Peyer's patch (tissue), 4 donors: ENCODE data around the gene STOX1. TPM values are rescaled to one million over a fixed set of nuclear protein-coding genes. Genes with fewer than 3 reads are reported as not detected.
"Not testable (repeated sequence)": the region's sequence is repeated elsewhere in the genome, so short reads cannot be mapped to it uniquely, and the experiment has no call there.

Experiments used
- DNase-seq, 3 donors: peaks; one replicate each; pipeline ENCODE4 v3.0.0-alpha.2; 2017 to 2019
- H3K27ac ChIP-seq, 4 donors: fragments of 200-600 bp; sonication (generic); one replicate each; pipeline ENCODE4 v1.5.1; 2016 to 2019
- H3K27me3 ChIP-seq, 2 donors: fragments of 200-600 bp; sonication (generic); one replicate each; pipeline ENCODE4 v1.5.1; 2019
- H3K36me3 ChIP-seq, 3 donors: fragments of 200-600 bp; sonication (generic); one replicate each; pipeline ENCODE4 v1.5.1; 2016 to 2019
- H3K4me1 ChIP-seq, 4 donors: fragments of 200-600 bp; sonication (generic); one replicate each; pipeline ENCODE4 v1.5.1; 2016 to 2019
- H3K4me3 ChIP-seq, 4 donors: fragments of 200-600 bp; sonication (generic); 1 replicate in 3 of 4; 2 replicates in 1 of 4; pipeline ENCODE4 v1.5.1; 2016 to 2019; ENCODE audit warnings: mild to moderate bottlenecking in 1 of 4
- H3K9me3 ChIP-seq, 4 donors: fragments of 200-600 bp; sonication (generic); one replicate each; pipeline ENCODE4 v1.5.1; 2016 to 2019; ENCODE audit warnings: mild to moderate bottlenecking in 1 of 4
- CTCF ChIP-seq, 6 experiments: fragments of 450-650 bp in 4 of 6; fragments of 200-600 bp in 2 of 6; sonication (generic) in 1 of 6; IDR thresholded peaks; one replicate each; pipeline ENCODE4 v1.5.1; 2017 to 2019; ENCODE audit warnings: antibody characterized with exemption in 6 of 6, mild to moderate bottlenecking in 3 of 6, moderate library complexity in 1 of 6
- POLR2A ChIP-seq, 2 donors: fragments of 450-650 bp; IDR thresholded peaks; one replicate each; pipeline ENCODE4 v1.5.1; 2017; ENCODE audit warnings: antibody characterized with exemption in 2 of 2, mild to moderate bottlenecking in 2 of 2, moderate library complexity in 2 of 2
- total RNA-seq, 4 donors: library from RNA; depleted of rRNA; stranded (reverse); fragments of >200 nt; gene quantifications; one replicate each; pipeline ENCODE4 v1.1.0, GENCODE V29; 2016

Gene STOX1
- total RNA-seq, 4 donors from 2014 or later, result 2.5 to 19.8 (median 3.9) TPM

DNA sequence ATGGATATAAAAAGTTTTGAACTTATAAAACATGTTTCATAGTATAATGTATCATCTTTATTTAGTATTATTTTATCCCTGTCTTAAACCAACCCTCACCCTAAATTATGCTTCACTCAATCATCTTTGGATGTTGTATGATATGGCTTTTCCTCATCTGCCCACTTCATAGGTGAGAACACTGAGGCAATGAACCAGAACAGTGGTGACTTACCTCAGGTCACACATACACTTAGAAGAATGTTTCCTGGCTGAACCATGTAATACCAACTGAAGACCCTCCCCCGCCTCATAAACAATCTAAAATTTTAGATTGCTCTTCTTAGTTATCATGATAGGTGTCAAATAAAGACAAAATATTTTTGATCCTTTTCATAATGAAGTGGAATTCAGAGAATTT is 22.6 kb upstream of the STOX1 start:
- Histone ChIP-seq H3K4me3 (no peak overlapping the region), H3K9me3 (no peaks in the 10 kb centered on the region), H3K27ac (no peak overlapping the region), H3K4me1 (no peaks in the 10 kb centered on the region), H3K36me3 (no peaks in the 10 kb centered on the region), H3K27me3 (no peaks in the 10 kb centered on the region)
- DNase-seq, result no peak
- TF ChIP-seq POLR2A (IDR thresholded peaks at IDR 0.05), result no peak

GRCh38 chr10:68810830-68811229 is 16.5 kb upstream of the STOX1 start:
- H3K4me3 ChIP-seq, H3K36me3 ChIP-seq, H3K4me1 ChIP-seq, H3K27ac ChIP-seq, DNase-seq, H3K27me3 ChIP-seq, H3K9me3 ChIP-seq: not testable (repeated sequence)

GRCh38 chr10:68811314-68812009 is 15.9 kb upstream of the STOX1 start:
- Histone ChIP-seq H3K4me3 (no peak overlapping the region), H3K27ac (no peak overlapping the region), H3K9me3 (no peaks in the 10 kb centered on the region), H3K27me3 (no peaks in the 10 kb centered on the region), H3K36me3 (no peaks in the 10 kb centered on the region), H3K4me1 (no peaks in the 10 kb centered on the region)
- no peak for DNase-seq
- TF ChIP-seq CTCF (IDR thresholded peaks at IDR 0.05) (no peak), POLR2A (IDR thresholded peaks at IDR 0.05) (no peak)

DNA sequence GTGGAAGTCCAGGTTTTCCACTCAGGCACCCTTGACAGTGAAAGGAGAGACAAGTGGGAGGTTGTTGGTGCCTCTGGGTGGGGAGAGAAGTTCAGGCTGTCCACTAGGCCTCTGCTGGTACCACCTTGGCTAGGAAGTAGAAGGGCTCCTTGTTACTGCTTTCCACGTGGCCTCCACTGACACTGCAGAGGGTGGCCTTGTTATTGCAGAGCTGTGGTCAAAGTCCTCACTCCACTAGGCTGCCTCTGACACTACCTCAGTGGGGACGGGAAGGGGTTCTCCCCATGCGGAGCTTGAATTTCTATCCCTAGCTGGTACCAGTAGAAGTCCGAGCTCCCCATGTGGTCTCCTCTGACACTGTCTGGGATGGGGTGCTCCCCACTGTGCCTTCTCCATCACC is 14.9 kb upstream of the STOX1 start:
- Histone ChIP-seq H3K9me3 (no peaks in the 10 kb centered on the region), H3K36me3 (no peaks in the 10 kb centered on the region), H3K27ac (no peak overlapping the region), H3K27me3 (no peaks in the 10 kb centered on the region), H3K4me1 (no peaks in the 10 kb centered on the region), H3K4me3 (no peak overlapping the region)
- no peak for TF ChIP-seq POLR2A (IDR thresholded peaks at IDR 0.05)
- no peak for TF ChIP-seq CTCF (IDR thresholded peaks at IDR 0.05)
- DNase-seq, result no peak

DNA sequence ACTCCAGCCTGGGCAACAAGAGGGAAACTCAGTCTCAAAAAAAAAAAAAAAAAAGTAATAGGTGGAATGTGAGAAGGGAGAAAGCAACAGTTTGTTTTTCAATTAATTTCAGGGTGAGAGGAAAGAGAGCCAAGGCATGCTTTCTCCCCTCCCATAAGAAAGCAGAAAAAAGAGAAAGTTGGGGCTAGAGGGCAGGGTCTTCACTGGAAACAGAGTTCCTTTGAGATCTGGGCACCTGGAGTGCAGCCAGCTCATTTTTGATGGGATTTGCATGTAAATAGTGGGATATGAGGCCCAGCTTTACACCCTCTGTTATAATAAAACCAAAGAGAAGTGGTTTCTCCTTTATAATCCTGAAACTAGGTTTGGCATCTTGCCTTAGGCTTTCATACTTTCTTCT is 13.8 kb upstream of the STOX1 start:
- Histone ChIP-seq H3K27ac (no peak overlapping the region), H3K36me3 (no peaks in the 10 kb centered on the region), H3K9me3 (no peaks in the 10 kb centered on the region)

DNA sequence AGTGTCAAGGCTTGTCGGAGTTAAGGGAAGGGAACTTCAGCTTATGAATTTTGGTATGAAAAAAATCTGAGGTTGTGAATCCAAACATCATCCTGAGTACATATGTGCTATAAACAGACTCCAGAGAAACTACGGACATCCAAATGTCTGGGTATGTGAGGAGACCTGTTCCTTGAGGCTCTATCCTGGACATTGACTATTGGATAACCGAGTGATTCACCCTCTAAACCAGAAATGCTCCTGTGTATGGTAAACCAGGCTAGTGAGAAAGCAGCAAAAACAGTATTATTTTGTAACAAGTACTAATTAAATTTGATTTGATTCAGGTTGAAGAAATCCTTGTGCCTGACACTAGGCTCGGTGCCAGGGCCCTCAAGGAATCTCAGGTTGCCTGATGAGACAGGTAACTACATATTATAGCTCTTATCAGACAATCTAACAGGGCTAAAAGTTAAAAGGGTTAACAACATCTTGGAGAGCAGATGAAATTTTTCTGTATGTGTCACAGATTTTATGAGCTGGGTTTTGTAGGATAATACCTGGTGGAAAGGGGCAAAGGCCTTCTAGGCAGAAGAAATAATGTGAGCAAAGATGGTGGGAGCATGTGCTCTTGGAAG is 10.4 kb upstream of the STOX1 start:
- TF ChIP-seq CTCF (IDR thresholded peaks at IDR 0.05), result no peak
- TF ChIP-seq POLR2A (IDR thresholded peaks at IDR 0.05), result no peak
- Histone ChIP-seq H3K36me3 (no peaks in the 10 kb centered on the region), H3K27me3 (no peaks in the 10 kb centered on the region), H3K4me1 (no peaks in the 10 kb centered on the region), H3K27ac (no peak overlapping the region), H3K4me3 (no peak overlapping the region), H3K9me3 (no peaks in the 10 kb centered on the region)
- no peak for DNase-seq

More for the DNA sequence above, 13.8 kb upstream of the STOX1 start:
- no peak overlapping the region for H3K4me3 ChIP-seq
- H3K4me1 ChIP-seq, result no peaks in the 10 kb centered on the region
- TF ChIP-seq CTCF (IDR thresholded peaks at IDR 0.05) (no peak), POLR2A (IDR thresholded peaks at IDR 0.05) (no peak)
- DNase-seq, result no peak
- no peaks in the 10 kb centered on the region for H3K27me3 ChIP-seq

GRCh38 chr10:68820359-68820758 is 7.0 kb upstream of the STOX1 start:
- H3K4me1 ChIP-seq, H3K27me3 ChIP-seq: not testable (repeated sequence)

GRCh38 chr10:68822626-68823025 is 4.7 kb upstream of the STOX1 start:
- H3K4me3 ChIP-seq, H3K27ac ChIP-seq, H3K9me3 ChIP-seq, DNase-seq, H3K36me3 ChIP-seq, H3K27me3 ChIP-seq, H3K4me1 ChIP-seq: not testable (repeated sequence)

More at GRCh38 chr10:68820359-68820758, 7.0 kb upstream of the STOX1 start:
- not testable (repeated sequence) for H3K4me3 ChIP-seq, DNase-seq, H3K9me3 ChIP-seq, H3K27ac ChIP-seq, H3K36me3 ChIP-seq

DNA sequence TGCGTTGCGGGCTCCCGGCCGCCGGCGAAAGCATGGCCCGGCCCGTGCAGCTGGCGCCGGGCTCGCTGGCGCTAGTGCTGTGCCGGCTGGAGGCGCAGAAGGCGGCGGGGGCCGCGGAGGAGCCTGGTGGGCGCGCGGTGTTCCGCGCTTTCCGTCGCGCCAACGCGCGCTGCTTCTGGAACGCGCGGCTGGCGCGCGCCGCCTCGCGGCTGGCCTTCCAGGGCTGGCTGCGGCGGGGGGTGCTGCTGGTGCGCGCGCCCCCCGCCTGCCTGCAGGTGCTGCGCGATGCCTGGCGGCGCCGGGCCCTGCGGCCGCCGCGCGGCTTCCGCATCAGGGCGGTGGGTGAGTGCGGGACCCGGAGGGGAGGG is 245 bp downstream of the STOX1 start:
- H3K4me1 ChIP-seq, DNase-seq, H3K27me3 ChIP-seq, H3K9me3 ChIP-seq, H3K36me3 ChIP-seq: not testable (repeated sequence)
- peak overlapping the region in 1 of 4 donors; percentile 55 for H3K27ac ChIP-seq
- peak overlapping the region; percentile 46 to 86 (median 66) for H3K4me3 ChIP-seq

DNA sequence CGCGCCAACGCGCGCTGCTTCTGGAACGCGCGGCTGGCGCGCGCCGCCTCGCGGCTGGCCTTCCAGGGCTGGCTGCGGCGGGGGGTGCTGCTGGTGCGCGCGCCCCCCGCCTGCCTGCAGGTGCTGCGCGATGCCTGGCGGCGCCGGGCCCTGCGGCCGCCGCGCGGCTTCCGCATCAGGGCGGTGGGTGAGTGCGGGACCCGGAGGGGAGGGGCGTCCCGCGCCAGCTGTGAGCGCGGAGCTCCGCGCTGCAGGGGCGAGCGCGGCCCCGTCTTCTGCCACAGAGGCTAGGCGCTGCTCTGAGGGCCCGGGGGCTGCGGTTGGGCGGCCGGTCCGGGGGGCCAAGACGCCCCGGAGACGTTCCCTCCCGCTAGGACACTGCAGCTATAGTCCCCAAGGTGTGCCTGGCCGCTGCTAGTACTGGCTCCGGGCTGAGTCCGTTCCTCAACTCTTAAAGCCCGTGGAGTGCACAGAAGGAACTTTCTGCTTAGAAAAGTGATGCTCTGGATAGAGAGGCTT is 811 bp downstream of the STOX1 start:
- not testable (repeated sequence) for H3K27me3 ChIP-seq, H3K9me3 ChIP-seq, H3K36me3 ChIP-seq, H3K4me1 ChIP-seq
- Histone ChIP-seq H3K27ac (peak overlapping the region in 1 of 4 donors; percentile 42), H3K4me3 (peak overlapping the region; percentile 30 to 61 (median 53))
- DNase-seq, result peak in 1 of 3 donors; percentile 54
